Activated CD4-positive, alpha-beta T cell treated with anti-CD3 and anti-CD28 coated beads for 4 hours (primary cell): ENCODE results near the gene C1QTNF7.

Experiments used
- DNase-seq, 2 donors: peaks; one replicate each; pipeline ENCODE4 v3.0.0-alpha.2; 2020

The C1QTNF7 gene

GRCh38 chr4:15414551-15415091, 13.2 kb upstream of the C1QTNF7 start:
- DNase-seq, result no peak

DNA sequence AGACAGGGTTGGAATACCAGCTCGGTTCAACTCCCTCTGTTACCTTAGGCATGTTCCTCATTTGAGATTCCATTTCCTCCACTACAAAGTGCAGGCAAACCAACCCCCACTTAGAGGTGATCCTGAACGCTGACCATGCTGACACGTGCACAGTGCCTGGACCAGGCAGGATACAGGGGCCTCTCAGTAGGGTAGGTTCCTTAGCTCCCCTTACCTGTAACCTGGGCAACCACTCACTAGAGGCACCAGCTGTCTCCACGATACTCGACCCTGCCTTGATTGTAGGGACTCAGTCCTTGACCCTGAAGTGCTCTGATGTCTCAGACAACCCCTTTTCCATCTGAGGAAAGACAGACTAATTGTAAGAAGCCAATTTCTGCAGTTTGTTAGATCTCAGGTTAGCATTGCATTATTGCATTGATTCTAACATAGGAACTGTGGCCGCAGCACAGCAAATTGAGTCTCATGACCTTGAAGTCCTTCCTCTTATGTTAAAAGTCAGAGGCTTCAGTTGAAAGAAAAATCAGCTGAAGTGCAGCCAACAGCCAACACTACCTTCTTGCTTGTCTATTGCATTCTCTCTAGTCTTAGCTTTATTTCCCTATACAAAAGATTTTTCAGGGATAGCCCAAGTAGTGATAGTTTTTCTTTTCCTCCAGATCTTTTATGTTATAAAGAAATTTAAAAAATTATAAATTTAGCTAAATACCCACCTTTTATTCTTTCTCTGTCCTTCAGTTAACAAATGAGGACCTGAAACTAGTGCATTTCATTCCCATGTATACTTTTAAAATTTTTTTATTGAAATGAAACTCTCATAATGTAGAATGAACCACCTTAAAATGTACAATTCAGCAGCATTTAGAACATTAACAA, 11.2 kb upstream of the C1QTNF7 start:
- no peak for DNase-seq

GRCh38 chr4:15417233-15417660, 10.6 kb upstream of the C1QTNF7 start:
- DNase-seq, result no peak

DNA sequence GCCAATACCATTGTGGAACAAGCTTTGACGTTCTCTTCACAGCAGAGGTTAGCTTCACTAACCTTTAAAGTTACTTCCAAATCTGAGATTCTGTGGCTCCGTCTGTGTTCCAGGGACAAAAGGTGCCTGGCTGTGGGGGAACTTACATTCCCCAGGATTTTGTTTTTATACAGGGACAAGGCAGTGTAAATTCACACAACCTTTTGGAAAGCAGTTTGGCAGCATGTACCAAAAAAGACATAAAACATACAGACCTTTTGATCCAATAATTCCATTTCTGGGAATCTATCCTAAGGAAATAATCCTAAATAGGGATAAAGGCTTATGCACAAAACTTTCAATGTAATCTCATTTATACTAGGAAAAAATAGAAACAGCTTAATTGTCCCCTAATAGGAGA, 8.9 kb upstream of the C1QTNF7 start:
- no peak for DNase-seq

DNA sequence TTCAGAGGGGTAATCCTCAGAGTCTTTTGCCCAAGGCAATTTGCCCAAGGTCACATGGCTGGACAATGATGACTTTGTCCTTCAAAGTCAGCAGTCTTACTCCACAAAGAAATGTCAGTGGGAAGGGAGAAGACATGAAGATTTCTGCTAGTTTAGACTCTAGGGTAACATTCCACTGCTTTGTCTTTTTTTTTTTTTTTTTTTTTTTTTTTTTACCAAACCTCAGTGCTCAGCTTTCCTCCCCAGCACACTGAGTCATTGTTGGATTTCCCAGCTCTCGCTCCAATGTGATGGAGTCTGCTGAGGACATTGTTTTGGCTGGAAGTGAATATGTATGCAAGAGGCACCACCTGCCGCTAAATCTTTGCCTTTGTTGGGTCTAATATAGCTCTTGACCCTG, 7.2 kb upstream of the C1QTNF7 start:
- DNase-seq, result no peak

DNA sequence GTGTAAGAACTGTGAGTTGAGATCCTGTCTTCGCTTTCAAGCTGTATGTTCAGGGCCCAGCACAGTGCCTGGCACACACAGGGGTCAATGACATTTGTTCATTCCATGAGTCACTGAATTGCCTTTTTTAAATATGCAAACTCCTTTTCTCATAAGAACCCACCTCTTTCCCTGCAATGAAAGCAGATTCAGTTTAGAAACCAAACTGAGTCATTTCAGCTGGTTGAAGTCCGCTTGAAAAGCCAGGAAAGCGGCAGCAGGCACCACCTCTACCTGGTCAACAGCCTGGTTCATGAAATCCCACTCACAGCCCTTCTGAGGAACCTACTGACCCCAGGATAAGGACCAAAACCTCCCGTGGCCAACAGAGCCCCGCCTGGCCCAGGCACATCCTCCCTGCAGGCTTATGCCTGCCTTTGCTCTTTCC, 4.5 kb upstream of the C1QTNF7 start:
- no peak for DNase-seq

GRCh38 chr4:15425520-15425919, 2.3 kb upstream of the C1QTNF7 start:
- no peak for DNase-seq

- DNase-seq, result no peak
Measured at GRCh38 chr4:15427161-15427560, 672 bp upstream of the C1QTNF7 start.

DNA sequence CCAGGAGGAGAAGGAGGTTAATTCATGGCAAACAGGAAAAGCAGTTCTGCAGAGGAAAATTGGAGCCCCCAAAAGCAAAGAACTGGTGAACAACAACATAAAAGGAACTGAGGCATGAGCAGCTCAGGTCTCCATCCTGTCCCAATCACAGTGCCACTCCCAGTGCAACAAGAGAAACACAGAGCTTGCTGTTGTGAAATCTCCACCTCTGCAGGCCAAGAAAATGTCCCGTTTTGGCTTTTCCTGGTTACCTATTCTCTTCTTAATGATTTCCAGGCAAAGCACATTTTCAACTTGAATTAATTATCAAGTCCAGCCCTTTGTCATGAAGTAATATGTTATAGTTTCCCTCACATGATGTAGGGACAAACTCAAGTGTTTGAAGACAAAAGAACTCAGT, 778 bp downstream of the C1QTNF7 start:
- no peak for DNase-seq

DNA sequence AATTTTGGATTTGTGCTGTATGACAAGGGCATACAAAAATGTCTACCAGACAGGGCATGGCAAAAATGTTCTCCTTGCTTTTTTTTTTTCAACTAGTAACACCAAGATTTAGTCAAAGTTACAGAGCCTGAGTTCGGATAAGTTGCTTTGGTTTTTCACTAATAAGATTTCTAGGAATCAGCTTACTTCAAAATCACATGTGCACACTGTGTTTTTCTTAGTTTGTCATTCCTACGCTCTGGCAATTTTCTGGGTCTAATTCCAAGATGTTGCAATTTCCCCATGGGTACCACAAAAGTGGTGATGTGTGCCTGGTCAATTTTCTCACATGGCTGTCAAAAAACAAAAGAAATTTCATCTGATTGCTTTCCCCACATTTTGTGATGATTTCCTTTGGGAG, 6.3 kb downstream of the C1QTNF7 start:
- no peak for DNase-seq

- no peak for DNase-seq
Measured at GRCh38 chr4:15434676-15435075, 6.8 kb downstream of the C1QTNF7 start.

DNA sequence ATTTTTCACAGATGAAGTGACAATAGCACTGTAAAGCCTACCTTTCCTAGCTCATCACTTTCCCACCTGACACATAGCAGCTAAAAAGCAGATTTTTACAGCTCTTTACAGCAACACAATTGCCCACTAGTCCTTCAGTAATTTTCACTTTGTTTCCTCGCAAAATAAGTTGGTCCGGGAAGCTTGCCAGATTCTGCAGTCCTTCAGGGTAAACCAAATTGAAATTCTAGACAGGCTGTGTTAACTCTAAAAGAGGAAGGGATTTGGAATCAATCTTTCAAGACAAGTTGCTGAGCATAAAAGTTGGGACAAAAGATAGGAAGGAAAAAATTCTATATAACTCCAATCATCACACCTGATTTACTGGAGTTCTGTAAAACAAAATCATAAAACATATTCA, 8.7 kb downstream of the C1QTNF7 start:
- DNase-seq, result no peak

- DNase-seq, result no peak
Measured at GRCh38 chr4:15438939-15439524, 11.2 kb downstream of the C1QTNF7 start.

DNA sequence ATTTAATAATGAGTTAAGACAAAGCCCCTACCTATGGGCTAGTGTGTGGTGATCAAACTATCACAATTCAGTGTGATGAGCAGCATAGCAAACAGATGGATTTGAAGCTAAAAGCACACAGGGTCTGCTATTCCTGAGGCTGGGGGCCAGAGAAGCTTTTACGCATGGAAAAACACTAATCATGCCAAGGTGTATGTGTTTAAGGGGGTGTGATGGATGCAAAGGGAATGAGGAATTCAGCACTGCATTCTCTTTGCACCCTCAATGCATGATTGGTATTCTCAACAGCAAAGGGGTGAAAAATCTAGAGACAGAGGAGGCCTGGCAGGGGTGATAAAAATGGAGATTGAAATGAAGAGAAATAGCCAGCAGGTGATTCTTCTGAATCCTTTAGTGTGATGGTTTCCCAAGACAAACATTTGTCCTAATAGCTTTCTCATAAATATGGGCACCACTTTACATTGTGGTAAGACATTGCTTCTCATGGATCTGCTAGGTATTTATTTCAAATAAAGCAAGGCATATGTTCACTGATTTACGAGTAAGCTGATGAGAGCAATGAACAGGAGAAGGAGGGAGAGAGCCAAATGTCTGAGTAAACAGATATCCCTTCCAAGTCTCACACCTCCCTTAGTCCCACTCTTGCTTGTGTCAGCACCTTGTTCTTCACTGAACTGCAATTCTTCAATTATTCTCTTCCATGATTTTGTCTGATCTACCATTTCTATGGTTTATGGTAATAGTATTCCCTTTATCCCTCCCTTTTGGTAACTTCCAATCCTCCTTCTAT, 15.7 kb downstream of the C1QTNF7 start:
- no peak for DNase-seq

DNA sequence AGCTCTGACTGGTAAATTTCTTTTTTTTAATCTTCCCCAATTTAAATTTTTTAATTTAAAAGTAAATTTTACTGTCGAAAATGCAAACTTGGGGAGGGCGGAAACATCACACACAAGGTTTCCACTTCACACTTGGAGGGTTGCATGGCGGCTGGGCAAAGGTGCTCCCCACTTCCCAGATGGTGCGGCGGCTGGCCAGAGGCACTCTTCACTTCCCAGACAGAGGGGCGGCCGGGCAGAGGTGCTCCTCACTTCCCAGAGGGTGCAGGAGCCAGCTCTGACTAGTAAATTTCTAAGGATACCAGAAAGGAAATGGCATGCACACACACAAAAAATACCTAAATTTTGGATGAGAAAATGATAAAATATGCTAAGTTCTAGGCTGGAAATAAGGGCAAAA, 16.4 kb downstream of the C1QTNF7 start:
- no peak for DNase-seq

DNA sequence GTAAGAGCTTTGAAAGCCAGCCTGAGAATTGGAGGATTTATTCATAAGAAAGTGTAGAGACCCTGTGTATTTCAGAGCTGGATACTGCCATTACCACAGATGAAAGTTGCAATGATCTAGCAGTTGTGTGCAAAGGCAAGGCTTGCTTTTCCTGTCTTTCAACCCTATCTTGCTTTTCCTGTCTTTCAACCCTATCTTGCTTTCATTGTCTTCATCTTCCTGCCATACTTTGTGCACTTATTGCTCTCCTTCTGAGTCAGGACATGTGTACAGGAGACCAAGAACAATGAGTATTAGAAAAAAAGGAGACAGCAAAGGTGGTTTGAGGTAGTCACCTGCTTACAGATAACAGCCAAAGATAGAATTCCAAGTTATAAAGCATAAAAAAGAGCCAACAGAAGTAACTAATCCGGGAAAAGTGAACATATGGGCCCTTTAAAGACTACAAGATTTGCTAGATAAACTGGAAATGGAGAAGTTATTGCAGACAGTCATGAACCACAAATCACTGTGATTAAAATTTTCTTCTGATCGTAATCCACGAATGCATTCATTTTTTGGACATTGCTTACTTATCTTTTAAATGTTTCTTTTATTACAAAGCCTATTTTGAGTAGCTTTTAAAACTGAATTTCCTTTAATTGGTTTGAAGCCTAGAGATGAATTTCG, 17.2 kb downstream of the C1QTNF7 start:
- no peak for DNase-seq

DNA sequence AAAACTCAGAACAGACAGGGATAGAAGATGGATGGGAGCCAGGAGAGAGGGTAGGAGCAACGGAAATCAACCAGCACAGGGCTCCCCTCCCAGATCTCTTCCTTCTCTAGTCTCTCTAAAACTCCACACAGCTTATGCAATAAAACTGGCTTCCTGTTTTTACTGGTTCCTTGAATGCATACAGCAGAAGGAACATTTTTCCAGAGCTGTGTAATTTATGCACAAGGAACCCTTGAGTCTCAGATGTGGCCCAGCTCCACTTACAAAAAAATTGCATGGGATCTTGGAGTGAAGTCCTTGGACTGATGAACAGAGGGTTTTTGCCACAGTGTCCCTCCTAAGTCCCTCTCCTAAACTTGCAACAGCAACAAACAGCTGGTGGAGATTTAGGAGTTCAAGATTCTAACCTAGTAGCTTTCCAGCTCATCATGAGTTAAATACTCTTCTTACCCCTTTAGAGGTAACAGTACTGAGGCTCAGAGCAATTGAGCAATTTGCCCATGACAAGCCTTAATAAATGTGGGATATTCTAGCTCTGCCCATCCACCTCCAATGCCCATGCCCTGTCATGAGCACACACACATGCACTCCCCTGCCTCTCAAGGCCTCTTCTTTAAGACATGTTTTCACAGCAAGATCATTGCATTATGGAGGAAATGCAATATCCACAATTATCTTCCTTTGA, 23.5 kb downstream of the C1QTNF7 start:
- no peak for DNase-seq

GRCh38 chr4:15451866-15452765, 24.3 kb downstream of the C1QTNF7 start:
- no peak for DNase-seq

DNA sequence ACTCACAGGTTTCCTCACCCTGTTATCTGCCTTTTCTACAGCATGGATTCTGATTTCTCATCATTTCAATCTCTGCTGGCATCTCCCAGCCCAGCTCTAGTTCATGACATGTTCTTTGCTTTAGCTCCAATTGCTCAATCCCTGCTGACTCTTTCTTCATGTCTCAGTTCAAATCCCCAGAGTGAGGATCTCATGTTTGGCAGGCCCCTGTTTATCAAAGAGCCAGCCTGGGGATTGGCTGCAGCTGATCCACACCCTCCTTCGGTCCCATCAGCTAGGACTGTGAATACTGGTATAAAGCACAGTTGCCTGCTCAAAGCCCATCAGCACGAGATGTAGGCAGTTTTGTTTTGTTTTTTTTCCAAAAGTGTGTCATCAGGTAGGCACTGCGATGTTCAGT, 27.5 kb downstream of the C1QTNF7 start:
- no peak for DNase-seq

GRCh38 chr4:15457406-15458201, 29.8 kb downstream of the C1QTNF7 start:
- DNase-seq, result peak in 1 of 2 donors; percentile 1
